ENCODE measurements around the gene ZNF148.

DNA sequence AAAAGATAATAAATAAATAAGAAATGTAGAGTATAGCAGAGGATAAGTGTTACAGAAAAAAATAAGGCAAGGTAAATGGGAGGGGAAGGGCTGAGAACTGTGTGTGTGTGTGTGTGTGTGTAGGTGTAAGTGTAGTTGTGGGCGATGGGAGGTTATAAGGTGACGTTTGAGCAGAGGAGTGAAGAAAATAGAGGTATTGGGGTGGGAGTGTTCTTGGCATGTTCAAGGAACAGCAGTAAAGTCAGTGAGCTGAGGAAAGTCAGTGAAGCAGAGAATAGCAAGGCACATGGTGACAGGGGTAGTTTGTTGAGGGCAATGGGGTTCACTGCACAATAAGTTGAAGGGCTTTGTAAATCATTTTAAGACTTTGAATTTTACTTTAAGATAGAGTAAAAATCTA, 30.9 kb upstream of the ZNF148 start:
- TF ChIP-seq, protein P1, sequence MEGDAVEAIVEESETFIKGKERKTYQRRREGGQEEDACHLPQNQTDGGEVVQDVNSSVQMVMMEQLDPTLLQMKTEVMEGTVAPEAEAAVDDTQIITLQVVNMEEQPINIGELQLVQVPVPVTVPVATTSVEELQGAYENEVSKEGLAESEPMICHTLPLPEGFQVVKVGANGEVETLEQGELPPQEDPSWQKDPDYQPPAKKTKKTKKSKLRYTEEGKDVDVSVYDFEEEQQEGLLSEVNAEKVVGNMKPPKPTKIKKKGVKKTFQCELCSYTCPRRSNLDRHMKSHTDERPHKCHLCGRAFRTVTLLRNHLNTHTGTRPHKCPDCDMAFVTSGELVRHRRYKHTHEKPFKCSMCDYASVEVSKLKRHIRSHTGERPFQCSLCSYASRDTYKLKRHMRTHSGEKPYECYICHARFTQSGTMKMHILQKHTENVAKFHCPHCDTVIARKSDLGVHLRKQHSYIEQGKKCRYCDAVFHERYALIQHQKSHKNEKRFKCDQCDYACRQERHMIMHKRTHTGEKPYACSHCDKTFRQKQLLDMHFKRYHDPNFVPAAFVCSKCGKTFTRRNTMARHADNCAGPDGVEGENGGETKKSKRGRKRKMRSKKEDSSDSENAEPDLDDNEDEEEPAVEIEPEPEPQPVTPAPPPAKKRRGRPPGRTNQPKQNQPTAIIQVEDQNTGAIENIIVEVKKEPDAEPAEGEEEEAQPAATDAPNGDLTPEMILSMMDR (IDR thresholded peaks at IDR 0.05): no peak
- TF ChIP-seq POLR2AphosphoS5 (IDR thresholded peaks at IDR 0.05) (no peak), POLR2A (IDR thresholded peaks at IDR 0.05; ENCODE audit: low read depth) (no peak)

Data from esophagus muscularis mucosa (tissue), 3 donors.